Right atrium auricular region (tissue), 2 donors: ENCODE results near the gene CXCR1. TPM values are rescaled to one million over a fixed set of nuclear protein-coding genes. Genes with fewer than 3 reads are reported as not detected.

ENCODE experiments used
- total RNA-seq, 2 donors: library from RNA; depleted of rRNA; stranded (reverse); fragments of >200 nt; gene quantifications; one replicate each; pipeline ENCODE4 v1.1.0, GENCODE V29; 2016

Gene CXCR1
- total RNA-seq, 2 donors from 2014 or later = 0.51 to 0.78 TPM

Other genes starting within 250 kb of the CXCR1 start
- gene TNS1, start 164.0 kb downstream of the CXCR1 start, total RNA-seq = 100 to 1,000 TPM; 393 to 720 TPM
- gene RUFY4, start 97.7 kb downstream of the CXCR1 start, total RNA-seq = under 1 TPM in 1 of 2 donors, not detected in 1; 0.12 TPM
- under 1 TPM; 0.35 to 0.59 TPM for gene CXCR2, start 40.9 kb downstream of the CXCR1 start, total RNA-seq
- gene ARPC2, start 50.2 kb upstream of the CXCR1 start, total RNA-seq = 100 to 1,000 TPM; 112 to 177 TPM
- gene GPBAR1, start 94.1 kb upstream of the CXCR1 start, total RNA-seq = 10 to 100 TPM in 1 of 2 donors, 1 to 10 TPM in 1; 1.9 to 10.7 TPM
- 10 to 100 TPM; 54.3 to 88.8 TPM for gene AAMP, start 103.2 kb upstream of the CXCR1 start, total RNA-seq
- gene PNKD, start 103.6 kb upstream of the CXCR1 start, total RNA-seq = 10 to 100 TPM; 54.5 to 71.4 TPM
- gene TMBIM1, start 125.5 kb upstream of the CXCR1 start, total RNA-seq = 100 to 1,000 TPM in 1 of 2 donors, 10 to 100 TPM in 1; 82.8 to 225 TPM
- gene CATIP, start 189.9 kb upstream of the CXCR1 start, total RNA-seq = not detected
- 10 to 100 TPM in 1 of 2 donors, 1 to 10 TPM in 1; 8.7 to 22.1 TPM for gene SLC11A1, start 215.3 kb upstream of the CXCR1 start, total RNA-seq
- 10 to 100 TPM; 54.2 to 99.5 TPM for gene CTDSP1, start 232.9 kb upstream of the CXCR1 start, total RNA-seq